NCI-H128 (cell line): ENCODE data around the gene TEX19.

Source experiments
- DNase-seq: peaks from one replicate; lab custom pipeline; 2025; ENCODE audit not compliant: unreplicated experiment; lab: John Stamatoyannopoulos, UW

TEX19 gene

DNA sequence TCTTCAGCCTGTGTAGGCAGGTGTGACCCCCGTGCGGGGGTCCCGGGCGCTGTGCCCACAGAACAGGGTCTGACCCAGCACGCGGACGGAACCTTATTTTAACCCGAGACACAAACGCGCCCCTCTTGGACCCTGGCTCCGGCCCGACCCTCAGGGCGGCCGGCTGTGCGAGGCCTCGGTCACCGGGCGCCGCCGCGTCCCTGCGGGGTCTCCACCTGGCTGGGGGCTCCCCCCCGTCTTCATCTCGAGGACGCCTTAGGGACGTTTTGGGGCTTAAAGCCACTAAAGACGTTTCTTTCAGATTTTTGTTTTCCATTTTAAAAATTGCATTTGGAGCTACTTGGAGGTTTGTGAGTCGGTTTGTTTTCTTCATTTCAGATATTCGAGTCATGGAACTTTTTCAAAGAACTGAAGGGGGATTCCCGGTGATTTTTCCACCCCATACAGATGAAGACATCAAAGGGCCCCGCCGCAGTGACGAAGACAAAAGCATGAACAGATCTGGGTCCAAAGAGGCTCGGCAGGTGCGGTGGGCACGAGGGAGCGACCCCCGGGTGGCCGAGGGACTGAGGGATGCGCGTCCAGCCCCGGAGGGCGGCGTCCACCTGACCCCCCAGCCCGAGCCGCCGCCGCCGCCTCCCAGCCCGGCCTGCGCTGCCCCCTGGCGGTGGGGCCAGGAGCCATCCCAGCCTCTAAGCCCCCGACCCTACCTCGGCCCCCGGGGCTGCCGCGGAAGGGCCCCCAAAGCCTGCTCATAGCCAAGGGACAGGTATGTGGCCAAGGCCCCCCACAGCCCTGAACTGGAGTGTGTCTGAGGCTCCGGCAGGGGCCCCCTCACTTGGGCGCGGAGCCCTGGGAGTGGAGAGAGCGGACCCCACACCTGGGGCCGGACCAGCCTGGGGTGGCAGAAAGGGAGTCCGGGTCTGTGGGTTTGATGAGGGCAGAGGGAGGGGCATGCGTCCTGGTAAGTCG lies 37.8 kb upstream of the TEX19 start:
- DNase-seq, result no peak

DNA sequence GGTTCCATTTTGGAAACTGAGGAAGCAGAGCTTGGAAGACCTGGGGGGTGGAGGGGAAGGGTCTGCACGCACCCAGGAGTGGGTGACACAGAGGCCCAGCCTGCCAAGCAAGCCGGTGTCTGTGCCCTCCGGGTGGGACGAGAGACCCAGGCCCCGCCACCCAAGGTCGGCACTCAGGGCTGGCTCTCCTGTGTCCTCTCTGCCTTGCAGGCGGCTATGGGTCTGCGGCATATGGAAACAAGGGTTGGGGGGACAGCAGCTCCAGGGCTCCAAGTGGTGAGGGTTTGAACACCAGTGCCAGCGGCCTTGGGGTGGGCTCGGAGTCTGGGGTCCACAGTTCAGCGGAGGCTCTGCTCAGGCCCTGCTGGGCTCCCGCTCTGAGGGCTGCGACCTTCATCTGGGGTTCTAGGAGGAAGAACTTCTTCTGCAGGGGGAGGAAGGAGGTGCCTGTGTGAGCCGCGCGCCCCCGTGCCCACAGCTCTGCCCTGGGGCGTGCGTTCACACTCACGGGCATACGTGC lies 37.0 kb upstream of the TEX19 start:
- no peak for DNase-seq

DNA sequence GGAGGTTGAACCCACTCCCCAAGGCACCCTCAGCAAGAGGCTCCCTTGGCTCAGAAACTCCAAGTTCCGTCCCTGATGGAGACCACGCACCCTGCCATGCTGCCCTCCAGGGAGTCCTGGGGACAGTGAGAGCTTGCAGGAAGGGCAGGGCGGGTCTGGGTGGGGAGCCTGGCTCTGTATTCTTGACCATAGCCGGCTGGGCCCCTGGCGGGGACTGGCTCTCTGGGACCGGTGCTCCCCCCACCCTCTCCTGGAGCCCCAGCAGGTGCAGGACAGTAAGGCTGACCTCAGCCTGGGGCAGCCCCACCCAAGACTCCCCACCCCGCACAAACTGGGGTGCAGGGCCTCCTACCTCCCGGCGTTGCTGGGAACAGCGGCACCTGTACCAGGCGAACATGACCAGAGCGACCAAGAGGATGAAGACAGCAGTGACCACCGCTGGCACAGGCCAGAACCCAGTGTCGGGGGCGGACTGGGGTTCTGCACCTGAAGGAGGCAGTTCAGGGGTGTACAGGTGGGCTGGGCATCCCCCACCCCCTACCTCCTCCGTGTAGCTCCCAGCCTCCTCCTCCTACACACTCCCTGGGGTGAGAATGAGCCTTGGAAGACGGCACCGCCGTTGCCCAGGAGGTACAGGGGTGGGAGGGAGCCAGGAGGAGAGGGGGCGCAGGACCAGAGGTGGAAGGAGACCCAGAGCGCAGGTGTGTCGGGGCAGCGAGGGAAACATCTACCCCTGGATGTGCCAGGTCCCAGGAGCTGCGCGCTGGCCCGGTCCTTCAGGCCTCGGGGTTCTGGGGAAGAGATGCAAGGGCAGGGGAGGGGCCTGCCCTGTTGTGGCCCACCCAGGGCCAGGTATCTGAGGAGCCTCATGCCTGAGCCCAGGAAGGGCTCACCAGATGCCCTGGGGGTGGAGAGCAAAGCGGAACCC lies 36.3 kb upstream of the TEX19 start:
- no peak for DNase-seq

DNA sequence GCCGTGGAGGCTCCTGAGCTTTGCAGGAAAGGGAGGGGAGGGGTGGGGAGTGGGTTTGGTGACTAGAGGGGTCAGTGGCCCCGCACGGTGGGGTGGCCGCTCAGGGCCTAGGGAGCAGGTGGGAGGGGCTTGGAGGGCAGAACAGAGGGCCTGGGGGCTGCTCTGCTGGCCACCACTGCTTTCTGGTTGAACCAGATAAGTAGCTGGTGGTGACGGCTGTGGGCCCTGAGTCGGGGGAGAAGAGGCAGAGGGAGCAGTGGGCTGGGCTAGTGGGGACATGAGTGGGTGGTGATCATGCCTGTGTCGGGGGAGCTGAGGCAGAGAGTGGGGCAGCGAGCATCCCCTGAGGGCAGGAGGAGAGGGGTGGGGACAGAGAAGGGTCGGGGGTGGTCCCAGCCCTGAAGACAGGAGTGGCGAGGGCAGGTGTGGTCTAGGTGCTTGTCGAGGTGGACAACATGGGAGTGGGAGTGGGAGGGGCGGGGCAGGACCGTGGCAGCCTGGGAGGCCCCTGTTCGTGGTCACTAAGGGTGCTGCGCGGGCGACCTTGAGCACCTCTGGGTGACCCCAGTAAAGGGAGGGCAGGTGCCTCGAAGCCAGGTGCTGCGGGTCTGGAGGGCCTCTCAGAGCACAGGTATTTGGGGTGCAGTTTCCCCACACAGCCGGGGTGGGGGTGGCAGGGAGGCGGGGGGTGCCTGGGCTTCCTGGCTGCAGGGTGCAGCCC lies 35.4 kb upstream of the TEX19 start:
- DNase-seq, result no peak

DNA sequence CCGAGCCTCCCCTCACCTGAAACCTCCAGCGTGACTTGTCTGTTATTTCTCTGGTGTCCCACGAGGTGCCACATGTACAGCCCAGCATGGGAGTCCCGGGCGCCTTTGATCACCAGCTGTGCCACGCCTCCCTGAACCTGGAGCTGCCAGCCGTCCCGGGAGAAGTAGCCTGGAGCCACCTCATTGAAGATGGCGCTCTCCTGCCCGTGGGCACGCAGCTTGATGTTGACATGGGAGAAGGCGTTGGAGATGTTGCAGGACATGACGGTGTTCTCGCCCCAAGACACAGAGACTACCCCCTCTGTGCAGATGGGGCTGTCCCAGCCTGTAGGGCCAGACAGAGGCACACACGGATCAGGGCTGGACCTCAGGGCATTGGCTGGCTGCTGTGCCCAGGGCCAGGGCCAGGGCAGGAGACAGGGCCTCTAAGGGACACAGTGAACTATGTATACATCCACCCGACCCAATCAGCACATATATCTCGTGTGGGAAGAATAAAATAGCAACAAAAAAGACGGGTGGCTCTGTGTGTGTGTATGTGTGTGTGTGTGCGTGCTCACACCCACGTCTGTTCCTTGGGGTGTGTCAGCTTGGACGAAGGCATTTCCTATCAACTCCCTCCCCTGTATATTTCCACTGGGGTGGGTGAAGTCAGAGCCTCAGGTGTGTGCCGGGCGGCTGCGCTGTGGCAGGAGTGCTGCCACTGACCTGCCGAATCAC lies 34.3 kb upstream of the TEX19 start:
- no peak for DNase-seq

DNA sequence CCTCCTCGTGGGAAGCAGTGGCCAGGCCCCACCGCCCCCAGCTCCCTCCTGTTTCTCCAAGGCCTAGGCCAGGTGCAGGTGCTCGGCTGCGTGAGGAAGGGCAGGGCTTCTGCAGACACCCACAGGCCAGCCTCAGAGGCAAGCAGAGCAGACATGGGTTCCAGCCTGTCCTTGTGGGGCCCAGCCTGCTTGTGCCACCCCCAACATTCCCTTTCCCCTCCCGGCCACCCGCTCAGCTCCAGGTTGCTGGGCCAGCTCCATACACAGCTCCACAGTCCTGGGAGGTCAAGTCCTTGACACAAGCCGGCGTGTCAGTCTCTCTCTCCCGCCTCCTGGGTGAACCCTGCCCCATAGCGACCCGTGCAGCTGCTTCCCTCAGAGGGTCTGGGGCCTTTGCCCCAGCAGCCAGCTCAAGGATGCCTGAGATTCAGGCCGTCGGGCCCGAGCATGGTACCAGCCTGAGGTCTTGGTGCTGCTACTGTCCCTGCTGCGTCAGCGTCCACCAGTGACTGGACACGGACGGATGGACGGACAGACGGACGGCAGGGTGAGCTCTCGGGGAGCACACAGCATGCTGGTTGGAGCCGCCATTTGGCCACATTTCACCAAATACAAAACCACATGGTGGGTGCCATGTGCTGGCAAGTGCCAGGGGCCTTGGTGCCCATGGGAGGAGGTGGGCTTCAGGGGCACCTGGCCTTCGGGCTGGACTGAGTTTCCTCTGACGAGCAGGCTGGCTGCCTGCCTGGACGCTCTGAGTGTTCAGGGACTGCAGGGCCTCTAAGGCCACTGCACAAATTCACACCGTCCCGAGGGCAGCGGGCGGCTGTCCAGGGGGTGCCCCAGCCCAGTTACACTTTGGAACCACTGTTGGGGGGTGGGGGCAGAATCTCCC lies 33.5 kb upstream of the TEX19 start:
- no peak for DNase-seq

DNA sequence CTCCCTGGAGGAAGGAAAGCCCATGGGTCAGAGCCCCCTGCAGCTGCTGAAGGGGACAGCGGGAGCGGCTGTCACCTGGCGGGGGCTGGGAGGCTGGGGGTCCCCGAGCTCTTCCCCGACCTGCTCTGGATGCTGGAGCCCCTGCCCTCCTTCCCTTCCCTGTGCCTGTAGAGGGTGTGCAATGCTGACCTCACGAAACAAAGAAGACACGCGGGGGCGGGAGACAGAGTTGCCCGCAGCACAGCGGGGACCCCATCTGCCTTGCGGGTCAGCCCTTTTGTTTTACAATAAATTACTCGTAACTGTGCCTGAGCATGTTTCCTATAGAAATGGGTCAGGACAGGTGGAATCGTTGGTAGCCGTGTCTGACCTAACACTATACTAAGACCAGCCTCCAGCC lies 31.8 kb upstream of the TEX19 start:
- DNase-seq, result no peak

DNA sequence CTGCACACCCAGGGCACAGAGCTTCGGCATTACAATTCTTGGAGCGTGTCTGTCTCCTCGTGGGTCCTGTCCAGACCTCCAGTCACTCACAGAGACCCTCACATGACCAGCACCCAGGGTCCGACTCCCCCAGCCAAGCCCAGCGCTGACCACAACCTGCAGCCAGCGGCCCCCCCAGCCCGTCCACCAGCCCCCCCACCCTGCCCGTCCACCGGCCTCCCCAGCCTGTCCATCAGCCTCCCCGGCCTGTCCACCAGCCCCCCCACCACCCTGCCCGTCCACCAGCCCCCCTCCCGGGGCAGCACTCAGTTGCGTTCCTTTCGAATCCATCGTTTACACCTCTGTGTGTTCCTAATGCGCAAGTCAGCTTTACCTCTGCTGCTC lies 31.3 kb upstream of the TEX19 start:
- no peak for DNase-seq

DNA sequence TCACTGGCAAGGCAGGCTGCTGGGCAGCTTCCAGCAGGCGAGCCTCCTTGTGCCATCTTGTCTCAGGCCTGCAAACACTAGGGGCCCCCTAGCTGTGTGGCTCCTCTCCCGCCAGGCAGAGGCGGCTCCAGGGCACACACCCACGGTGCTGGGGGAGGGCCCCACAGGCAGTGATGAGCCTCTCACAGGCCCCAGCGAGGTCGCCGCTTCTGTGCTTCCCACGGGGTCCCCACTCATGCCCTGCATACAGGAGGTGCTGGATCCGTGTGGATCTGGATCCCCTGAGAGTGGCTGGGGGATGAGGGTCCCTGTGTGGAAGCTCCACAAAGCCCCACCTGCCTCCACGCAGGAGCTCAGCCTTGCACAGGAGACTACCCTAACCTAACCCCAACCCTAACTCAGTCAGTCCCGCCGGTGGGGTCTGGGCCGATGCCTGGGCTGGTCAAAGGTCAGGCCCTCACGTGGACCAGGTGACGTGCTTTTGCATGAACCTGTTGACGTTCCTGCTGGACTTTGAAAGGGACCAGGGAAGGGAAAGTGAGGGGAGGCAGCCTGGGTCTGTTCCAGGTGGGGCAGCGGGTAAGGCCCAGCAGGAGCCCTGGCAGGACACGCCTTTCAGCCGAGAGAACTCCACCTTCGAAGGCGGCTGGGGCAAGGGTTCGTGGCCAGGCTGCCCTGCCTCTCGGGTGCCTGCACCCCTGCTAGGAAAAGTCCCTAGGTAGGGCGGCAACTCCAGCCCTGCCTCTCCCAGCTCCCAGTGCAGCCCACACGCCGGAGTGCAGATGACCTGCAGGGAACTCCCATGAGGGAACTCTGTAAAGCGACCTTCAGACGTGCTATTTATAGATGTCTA lies 30.7 kb upstream of the TEX19 start:
- no peak for DNase-seq

DNA sequence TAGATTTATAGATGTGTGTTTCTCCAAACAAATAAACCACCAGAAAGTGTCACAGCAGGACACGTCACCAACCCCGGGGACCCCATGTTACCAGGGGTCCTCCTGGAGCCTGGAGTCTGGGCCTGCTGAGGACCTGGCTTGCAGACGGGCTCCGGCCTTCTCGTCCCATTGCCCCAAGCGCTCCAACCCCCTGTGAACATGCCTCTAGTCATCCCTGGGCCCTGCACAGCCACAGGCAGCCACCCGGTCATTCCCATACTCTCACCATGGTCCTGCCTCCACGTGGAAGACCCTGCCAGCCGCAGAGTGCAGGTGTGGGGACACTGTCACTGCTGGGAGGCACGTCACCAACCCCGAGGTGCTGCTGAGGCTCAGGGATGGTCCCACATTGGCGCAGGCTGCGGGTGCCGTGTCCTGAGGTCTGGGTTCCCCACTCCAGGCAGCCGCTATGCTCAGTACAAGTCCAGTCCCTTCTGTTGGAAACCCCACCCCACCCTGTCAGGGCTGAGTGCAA lies 30.0 kb upstream of the TEX19 start:
- no peak for DNase-seq

DNA sequence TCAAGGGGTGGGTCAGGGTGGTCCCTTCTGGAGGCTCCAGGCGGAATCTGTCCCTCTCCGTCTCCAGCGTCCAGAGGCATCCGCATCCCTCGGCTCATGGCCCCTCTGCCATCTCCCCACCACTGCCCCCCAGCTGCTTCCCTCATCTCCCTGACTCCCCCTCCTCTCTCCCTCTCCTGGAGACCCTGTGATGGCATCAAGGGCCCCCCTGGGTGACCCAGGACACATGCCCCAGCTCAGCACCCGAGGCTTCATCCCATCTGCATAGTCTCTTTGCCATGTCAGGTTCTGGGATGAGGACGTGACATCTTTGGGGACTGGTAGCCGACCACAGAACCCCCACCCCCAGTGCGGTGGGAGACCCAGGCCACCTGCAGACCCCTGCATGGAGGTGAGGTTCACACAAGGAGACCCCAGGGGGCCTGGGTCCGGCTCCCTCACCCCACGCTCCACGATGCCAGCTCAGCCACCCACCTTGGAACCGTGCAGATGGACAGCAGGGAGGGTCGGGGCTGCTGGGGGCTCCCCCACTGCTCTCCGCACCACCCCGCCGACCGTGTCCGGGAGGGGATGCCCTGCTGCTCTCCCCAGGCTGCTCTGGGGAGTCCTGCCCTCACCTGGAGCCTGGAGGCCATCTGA lies 29.2 kb upstream of the TEX19 start:
- DNase-seq, result no peak

DNA sequence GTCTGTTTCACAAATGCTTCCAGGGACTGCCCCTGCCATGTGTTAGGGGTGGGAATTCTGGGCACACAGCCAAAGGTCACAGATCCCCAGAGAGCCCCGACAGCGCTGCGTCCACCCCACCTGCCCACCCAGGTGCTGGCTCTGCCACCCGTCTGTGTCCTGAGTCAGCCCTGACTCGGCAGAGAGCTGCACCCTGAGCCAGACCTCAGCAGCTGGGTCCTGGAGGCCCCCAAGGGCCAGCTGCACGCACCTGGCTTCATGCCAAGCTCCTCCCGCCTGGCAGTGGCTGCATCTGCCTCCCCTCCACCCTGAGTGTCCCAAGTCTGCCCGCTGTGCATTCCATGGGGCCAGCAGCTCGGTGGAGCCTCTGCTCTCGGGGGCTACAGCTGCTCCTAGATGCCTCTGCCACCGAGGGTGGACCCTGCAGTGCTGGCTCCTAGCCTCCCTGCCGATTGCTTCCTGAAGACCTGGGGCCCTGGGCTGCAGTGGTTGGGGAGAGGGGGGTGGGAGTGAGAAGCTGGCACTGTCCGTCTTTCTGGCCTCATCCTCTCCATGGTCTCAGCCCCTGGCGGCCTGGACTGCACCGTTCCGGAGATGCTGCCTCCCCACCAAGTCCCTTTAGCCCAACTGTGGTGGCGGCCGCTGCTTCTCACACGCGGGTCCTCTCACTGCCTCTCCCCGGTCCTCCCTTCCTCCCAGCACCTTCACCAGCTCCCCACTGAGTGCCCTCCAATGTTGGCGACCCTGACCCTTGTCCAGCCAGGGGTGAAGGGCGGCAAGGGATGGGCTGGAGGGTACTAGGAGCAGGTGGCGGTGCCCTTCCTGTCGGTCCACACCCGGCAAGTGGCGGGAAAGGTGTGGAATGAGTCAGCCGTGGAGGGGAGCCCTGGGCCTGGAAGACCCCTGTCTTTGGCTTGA lies 28.5 kb upstream of the TEX19 start:
- DNase-seq, result peak; percentile 42

DNA sequence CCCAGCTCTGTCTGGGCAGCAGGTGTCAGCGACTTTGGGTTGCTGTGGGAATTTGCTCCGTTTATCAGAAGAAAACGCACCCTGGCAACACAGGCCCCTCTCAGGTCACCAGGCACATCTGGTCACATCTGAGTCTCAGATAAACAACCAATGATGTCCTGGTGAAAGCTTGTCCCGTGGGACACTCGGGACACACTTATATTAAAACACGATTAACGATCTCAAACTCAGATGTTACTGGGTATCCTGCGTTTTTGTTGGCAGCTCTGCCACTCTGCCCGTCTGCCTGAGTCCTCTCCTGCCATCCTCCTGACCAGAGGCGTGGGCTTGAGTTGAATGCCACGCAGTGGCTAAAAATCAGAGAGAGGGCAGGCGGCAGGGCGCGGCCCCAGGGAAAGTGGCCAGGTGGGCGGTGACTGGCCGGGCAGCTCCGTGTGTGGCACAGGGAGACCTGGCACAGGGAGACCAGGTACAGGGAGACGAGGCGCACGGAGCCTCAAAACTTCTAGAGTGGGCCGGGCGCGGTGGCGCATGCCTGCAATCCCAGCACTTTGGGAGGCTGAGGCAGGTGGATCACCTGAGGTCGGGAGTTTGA lies 27.6 kb upstream of the TEX19 start:
- no peak for DNase-seq

DNA sequence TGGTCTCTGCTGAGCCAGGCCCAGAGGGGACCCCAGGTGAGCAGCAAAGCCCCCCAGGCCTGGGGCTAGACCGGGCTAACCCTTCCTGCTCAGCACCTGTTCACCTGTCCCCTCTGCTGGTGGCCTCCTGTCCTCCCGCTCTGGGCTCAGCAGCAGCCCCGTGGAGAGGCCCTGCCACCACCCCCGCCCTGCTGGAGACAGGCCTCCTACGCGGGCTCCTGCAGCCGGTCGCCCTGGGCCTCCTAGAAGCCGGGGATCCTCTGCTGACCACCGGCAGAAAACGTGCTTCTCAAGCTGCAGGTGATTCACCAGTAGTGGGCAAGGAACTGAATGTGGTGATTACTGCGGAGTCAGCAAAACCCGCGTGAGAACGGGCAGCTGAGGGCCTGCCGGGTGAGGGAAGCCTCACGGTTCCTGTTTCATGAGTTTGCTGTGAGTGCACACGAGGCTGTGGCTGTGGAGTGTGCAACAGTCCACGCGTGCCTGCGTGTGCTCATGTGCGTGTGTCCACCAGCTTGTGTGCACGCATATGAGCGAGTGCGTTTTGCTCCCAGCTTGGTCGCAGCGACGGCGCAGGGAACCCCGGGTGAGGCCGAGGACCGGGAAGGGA lies 26.3 kb upstream of the TEX19 start:
- DNase-seq, result no peak

DNA sequence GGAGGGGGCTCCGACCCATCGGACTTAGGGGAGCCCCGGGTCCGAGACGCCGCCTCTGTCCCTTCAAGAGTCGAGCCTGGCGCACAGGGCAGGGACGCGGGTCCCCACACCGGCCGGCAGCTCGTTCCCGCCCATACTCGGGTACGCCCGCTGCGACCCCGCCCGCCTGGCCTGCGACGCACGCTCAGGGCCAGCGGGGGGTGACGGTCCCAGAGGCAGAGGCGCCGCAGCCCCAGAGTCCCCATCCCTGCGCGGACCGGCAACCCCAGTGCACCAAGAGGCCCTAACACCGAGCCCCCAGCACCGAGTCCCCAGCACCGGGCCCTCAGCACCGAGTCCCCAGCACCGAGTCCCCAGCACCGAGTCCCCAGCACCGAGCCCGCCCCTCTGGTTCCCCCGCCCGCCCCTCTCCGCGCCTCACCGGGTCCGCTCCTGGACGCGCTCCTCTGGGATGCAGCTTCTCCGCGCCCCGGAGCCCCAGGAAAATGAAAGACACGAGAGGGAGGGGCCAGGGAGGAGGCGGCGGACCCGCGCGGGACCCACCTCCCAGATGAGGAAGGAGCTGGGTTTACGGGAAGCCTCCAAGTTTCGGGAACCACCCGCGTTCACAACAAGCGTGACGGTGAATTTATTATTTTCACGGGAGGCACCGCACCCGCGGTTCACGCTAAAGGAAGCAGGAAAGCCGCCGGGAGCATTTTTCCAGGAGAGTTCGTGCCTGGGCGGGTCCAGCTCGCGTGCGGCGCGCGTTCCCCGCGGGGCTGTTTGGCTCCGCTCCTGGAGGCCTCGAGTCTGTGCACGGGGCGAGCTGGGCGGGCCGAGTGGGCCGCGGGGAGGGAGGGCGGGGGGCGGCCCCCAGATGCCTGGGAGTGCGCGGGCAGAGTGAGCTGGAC lies 25.5 kb upstream of the TEX19 start, which contains the start of gene SECTM1:
Gene SECTM1 (minus strand): TSS at position 488 of the 893 bp plus-strand sequence. CDS start 6,526 bp downstream, outside the sequence.
- DNase-seq, result no peak
